Body of pancreas (tissue), 4 donors: ENCODE results near the gene SYNE1.

Experiments used
- POLR2A ChIP-seq, 3 donors: fragments of 450-650 bp; IDR thresholded peaks; one replicate each; pipeline ENCODE4 v1.6.1; 2016; ENCODE audit warnings: antibody characterized with exemption in 3 of 3, mild to moderate bottlenecking in 2 of 3
- TF ChIP-seq, protein P1 (sequence below), 7 experiments: fragments of 450-650 bp in 4 of 7; fragments of 200-600 bp in 3 of 7; sonication (generic) in 3 of 7; IDR thresholded peaks; one replicate each; pipeline ENCODE4 v1.5.1; 2016 to 2019; ENCODE audit warnings: antibody characterized with exemption in 7 of 7

DNA sequence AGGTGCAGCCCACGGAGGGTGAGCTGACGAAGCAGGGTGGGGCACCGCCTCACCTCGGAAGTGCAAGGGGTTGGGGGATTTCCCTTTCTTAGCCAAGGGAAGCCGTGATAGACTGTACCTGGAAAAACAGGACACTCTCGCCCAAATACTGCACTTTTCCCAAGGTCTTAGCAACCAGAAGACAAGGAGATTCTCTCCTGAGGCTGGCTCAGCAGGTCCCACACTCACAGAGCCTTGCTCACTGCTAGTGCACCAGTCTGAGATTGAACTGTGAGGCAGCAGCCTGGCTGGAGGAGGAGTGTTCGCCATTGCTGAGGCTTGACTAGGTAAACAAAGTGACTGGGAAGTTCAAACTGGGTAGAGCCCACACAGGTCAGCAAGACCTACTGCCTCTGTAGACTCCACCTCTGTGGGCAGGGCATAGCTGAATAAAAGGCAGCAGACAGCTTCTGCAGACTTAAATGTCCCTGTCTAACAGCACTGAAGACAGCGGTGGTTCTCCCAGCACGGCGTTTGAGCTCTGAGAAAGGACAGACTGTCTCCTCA is 28.0 kb downstream of the SYNE1 start:
- TF ChIP-seq, protein P1, sequence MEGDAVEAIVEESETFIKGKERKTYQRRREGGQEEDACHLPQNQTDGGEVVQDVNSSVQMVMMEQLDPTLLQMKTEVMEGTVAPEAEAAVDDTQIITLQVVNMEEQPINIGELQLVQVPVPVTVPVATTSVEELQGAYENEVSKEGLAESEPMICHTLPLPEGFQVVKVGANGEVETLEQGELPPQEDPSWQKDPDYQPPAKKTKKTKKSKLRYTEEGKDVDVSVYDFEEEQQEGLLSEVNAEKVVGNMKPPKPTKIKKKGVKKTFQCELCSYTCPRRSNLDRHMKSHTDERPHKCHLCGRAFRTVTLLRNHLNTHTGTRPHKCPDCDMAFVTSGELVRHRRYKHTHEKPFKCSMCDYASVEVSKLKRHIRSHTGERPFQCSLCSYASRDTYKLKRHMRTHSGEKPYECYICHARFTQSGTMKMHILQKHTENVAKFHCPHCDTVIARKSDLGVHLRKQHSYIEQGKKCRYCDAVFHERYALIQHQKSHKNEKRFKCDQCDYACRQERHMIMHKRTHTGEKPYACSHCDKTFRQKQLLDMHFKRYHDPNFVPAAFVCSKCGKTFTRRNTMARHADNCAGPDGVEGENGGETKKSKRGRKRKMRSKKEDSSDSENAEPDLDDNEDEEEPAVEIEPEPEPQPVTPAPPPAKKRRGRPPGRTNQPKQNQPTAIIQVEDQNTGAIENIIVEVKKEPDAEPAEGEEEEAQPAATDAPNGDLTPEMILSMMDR (IDR thresholded peaks at IDR 0.05): no peak
- no peak for TF ChIP-seq POLR2A (IDR thresholded peaks at IDR 0.05)
